ENCODE data around the gene ZNF3.

ZNF3 gene

GRCh38 chr7:100109521-100110163, 28.1 kb upstream of the ZNF3 start:
- DNase-seq (ENCODE audit: low spot score): no peak

GRCh38 chr7:100107890-100108289, 26.4 kb upstream of the ZNF3 start:
- DNase-seq (ENCODE audit: low spot score): no peak

GRCh38 chr7:100107125-100107737, 25.7 kb upstream of the ZNF3 start:
- no peak for DNase-seq (ENCODE audit: low spot score)

GRCh38 chr7:100106633-100107032, 25.1 kb upstream of the ZNF3 start:
- DNase-seq (ENCODE audit: low spot score): no peak

GRCh38 chr7:100105534-100105933, 24.0 kb upstream of the ZNF3 start:
- DNase-seq (ENCODE audit: low spot score): no peak

GRCh38 chr7:100102950-100103840, 21.7 kb upstream of the ZNF3 start:
- DNase-seq (ENCODE audit: low spot score): no peak

GRCh38 chr7:100101016-100101862, 19.7 kb upstream of the ZNF3 start, which contains the start of the genes AP4M1 and MCM7:
Gene AP4M1 (plus strand): TSS chr7:100101643. CDS start chr7:100101715, 72 bp downstream.
Gene MCM7 (minus strand): TSS chr7:100101397. CDS start chr7:100101294, 103 bp downstream.
- peak; percentile 99 for DNase-seq (ENCODE audit: low spot score)

- peak; percentile 95 for DNase-seq (ENCODE audit: low spot score)
Observed at GRCh38 chr7:100100420-100101015, 19.0 kb upstream of the ZNF3 start.

GRCh38 chr7:100099452-100099851, 17.9 kb upstream of the ZNF3 start:
- no peak for DNase-seq (ENCODE audit: low spot score)

- no peak for DNase-seq (ENCODE audit: low spot score)
Observed at GRCh38 chr7:100098913-100099312, 17.4 kb upstream of the ZNF3 start.

- DNase-seq (ENCODE audit: low spot score): no peak
Observed at GRCh38 chr7:100095704-100096103, 14.2 kb upstream of the ZNF3 start.

GRCh38 chr7:100095289-100095688, 13.8 kb upstream of the ZNF3 start:
- no peak for DNase-seq (ENCODE audit: low spot score)

GRCh38 chr7:100093925-100094486, 12.5 kb upstream of the ZNF3 start:
- DNase-seq (ENCODE audit: low spot score): no peak

- DNase-seq (ENCODE audit: low spot score): no peak
Observed at GRCh38 chr7:100093498-100093897, 12.0 kb upstream of the ZNF3 start.

GRCh38 chr7:100093054-100093453, 11.5 kb upstream of the ZNF3 start:
- no peak for DNase-seq (ENCODE audit: low spot score)

- no peak for DNase-seq (ENCODE audit: low spot score)
Observed at GRCh38 chr7:100091411-100092181, 10.1 kb upstream of the ZNF3 start.

GRCh38 chr7:100090527-100091410, 9.2 kb upstream of the ZNF3 start:
- no peak for DNase-seq (ENCODE audit: low spot score)

- DNase-seq (ENCODE audit: low spot score): no peak
Observed at GRCh38 chr7:100089458-100090196, 8.1 kb upstream of the ZNF3 start.

All from germinal center (tissue), 1 donor.